Measurements from ENCODE around the gene PRKG1.

GRCh38 chr10:52099026-52099600, 1024.8 kb downstream of the PRKG1 start:
- TF ChIP-seq POLR2A (IDR thresholded peaks at IDR 0.05) (no peak), CTCF (IDR thresholded peaks at IDR 0.05) (no peak)

Data from Peyer's patch (tissue), 4 donors.